Sigmoid colon (tissue), 4 donors: ENCODE data around the gene RFXAP.

ENCODE experiments used
- CTCF ChIP-seq, 4 experiments: fragments of 450-650 bp in 3 of 4; fragments of 200-600 bp in 1 of 4; IDR thresholded peaks; one replicate each; pipeline ENCODE4 v1.5.1; 2016 to 2019; ENCODE audit warnings: antibody characterized with exemption in 4 of 4, mild to moderate bottlenecking in 3 of 4, moderate library complexity in 2 of 4
- EP300 ChIP-seq, 4 donors: sonication (generic); formaldehyde crosslinking; IDR thresholded peaks; one replicate each; pipeline ENCODE4 v1.6.1; 2017; ENCODE audit warnings: antibody characterized with exemption in 4 of 4
- POLR2A ChIP-seq, 2 donors: fragments of 450-650 bp; IDR thresholded peaks; one replicate each; pipeline ENCODE4 v1.6.1; 2016; ENCODE audit warnings: antibody characterized with exemption in 2 of 2, mild to moderate bottlenecking in 2 of 2, moderate library complexity in 2 of 2
- POLR2AphosphoS5 ChIP-seq, 4 donors: sonication (generic); formaldehyde crosslinking; IDR thresholded peaks; one replicate each; pipeline ENCODE4 v1.6.1; 2017; ENCODE audit warnings: antibody characterized with exemption in 4 of 4

GRCh38 chr13:36875961-36876360, 56.9 kb downstream of the RFXAP start:
- TF ChIP-seq CTCF (IDR thresholded peaks at IDR 0.05) (no peak), EP300 (IDR thresholded peaks at IDR 0.05) (no peak), POLR2A (IDR thresholded peaks at IDR 0.05) (no peak), POLR2AphosphoS5 (IDR thresholded peaks at IDR 0.05) (no peak)
